HepG2 (cell line): Measurements from ENCODE around the gene ARPC1B. TPM values are rescaled to one million over a fixed set of nuclear protein-coding genes. Genes with fewer than 3 reads are reported as not detected.

Experiments used
- ATAC-seq: fragments of 200-7000 bp; cut with Tn5 transposase; 3 replicates; pipeline ENCODE4 v1.9.1; 2020; ENCODE audit warnings: mild to moderate bottlenecking, moderate library complexity
- BruUV-seq: library from RNA; stranded (reverse); fragments of 400-500 nt; replicated peaks from 2 replicates; lab custom pipeline; 2021; lab: Mats Ljungman, UMichigan
- CTCF ChIA-PET: fragments of 300-600 bp; formaldehyde crosslinking; extraction: SDS; loops from one replicate; lab custom pipeline; 2021; ENCODE audit warnings: low total read pairs, inconsistent platforms, low intra/inter-chr PET ratio; lab: Yijun Ruan, JAX
- POLR2A ChIA-PET: fragments of 350-600 bp; sonication (Branson Sonifier 250); formaldehyde crosslinking; loops from one replicate; lab custom pipeline; 2020; ENCODE audit warnings: antibody characterized with exemption, inconsistent platforms; lab: Yijun Ruan, JAX
- DNase-seq: peaks from one replicate; pipeline ENCODE4 v3.0.0-alpha.2; 2015; ENCODE audit warnings: low spot score
- FAIRE-seq: peaks from 3 replicates; lab custom pipeline; 2011; peaks lifted over from hg19 to GRCh38; lab: Jason Lieb, UNC
- H2AFZ ChIP-seq: one replicate; pipeline ENCODE4 v1.6.1; 2011; ENCODE audit warnings: low read length, inconsistent platforms
- H3K27ac ChIP-seq: fragments of 300-600 bp; 3 replicates; pipeline ENCODE4 v1.8.0; 2011; ENCODE audit warnings: mixed run types, mild to moderate bottlenecking, mixed read lengths, low read length, inconsistent platforms; ENCODE audit not compliant: insufficient read depth; ENCODE audit errors: extremely low read length
- H3K27me3 ChIP-seq, 2 experiments: fragments of 200-600 bp in 1 of 2; 2 replicates in 1 of 2; 3 replicates in 1 of 2; pipeline versions ENCODE4 v1.6.0 to v1.8.0; 2011; ENCODE audit warnings: low read length in 2 of 2, mild to moderate bottlenecking in 2 of 2, moderate library complexity in 2 of 2, inconsistent platforms in 1 of 2; ENCODE audit not compliant: insufficient read depth in 2 of 2, control insufficient read depth in 1 of 2
- H3K36me3 ChIP-seq, 2 experiments: fragments of 200-600 bp in 1 of 2; replicated peaks in 1 of 2; 2 replicates in 1 of 2; 3 replicates in 1 of 2; pipeline versions ENCODE4 v1.5.1 to v1.8.0; 2011; ENCODE audit warnings: low read length in 2 of 2, inconsistent platforms in 1 of 2; ENCODE audit not compliant: insufficient read depth in 2 of 2, control insufficient read depth in 1 of 2
- H3K4me1 ChIP-seq: 2 replicates; pipeline ENCODE4 v1.5.1; 2012; ENCODE audit warnings: low read length, inconsistent platforms; ENCODE audit not compliant: insufficient read depth
- H3K4me2 ChIP-seq: 2 replicates; pipeline ENCODE4 v1.6.0; 2011; ENCODE audit warnings: low read depth, low read length, inconsistent platforms
- H3K4me3 ChIP-seq, 3 experiments: fragments of 200-600 bp in 1 of 3; sonication (generic), shearing (Covaris generic) in 1 of 3; replicated peaks in 1 of 3; 2 replicates each; pipeline ENCODE4 v1.5.1; 2011 to 2016; ENCODE audit warnings: low read length in 3 of 3, inconsistent platforms in 2 of 3, low read depth in 2 of 3, mild to moderate bottlenecking in 2 of 3, control low read depth in 1 of 3, mixed read lengths in 1 of 3; ENCODE audit not compliant: insufficient read depth in 1 of 3
- H3K79me2 ChIP-seq: one replicate; pipeline ENCODE4 v1.6.1; 2011; ENCODE audit warnings: low read length, inconsistent platforms; ENCODE audit not compliant: insufficient read depth
- H3K9ac ChIP-seq: 2 replicates; pipeline ENCODE4 v1.6.0; 2011; ENCODE audit warnings: mild to moderate bottlenecking, low read depth, low read length, inconsistent platforms; ENCODE audit not compliant: insufficient read depth
- H3K9me3 ChIP-seq: 2 replicates; pipeline ENCODE4 v1.5.1; 2012; ENCODE audit warnings: mild to moderate bottlenecking, low read length
- H4K20me1 ChIP-seq: 2 replicates; pipeline ENCODE4 v1.6.0; 2011; ENCODE audit warnings: inconsistent platforms, mild to moderate bottlenecking, low read length, moderate library complexity; ENCODE audit not compliant: insufficient read depth
- FIP1L1 ChIP-seq: fragments of 200-400 bp; formaldehyde crosslinking; IDR thresholded peaks from 2 replicates; pipeline ENCODE4 v1.6.1; 2018; ENCODE audit warnings: low read depth, mild to moderate bottlenecking, low read length, moderate library complexity, borderline replicate concordance; ENCODE audit not compliant: insufficient read depth
- FOSL1 ChIP-seq: sonication (generic); formaldehyde crosslinking; IDR thresholded peaks from 2 replicates; pipeline ENCODE4 v1.9.0; 2021; ENCODE audit warnings: missing genetic modification reagents, borderline replicate concordance
- HDAC6 ChIP-seq: fragments of 200-600 bp; sonication (generic); IDR thresholded peaks from 2 replicates; pipeline ENCODE4 v1.7.0; 2017; ENCODE audit warnings: mild to moderate bottlenecking, antibody characterized with exemption, low read length, low read depth
- HMGA1 ChIP-seq: sonication (generic); formaldehyde crosslinking; conservative IDR thresholded peaks from 2 replicates; pipeline ENCODE4 v1.4.0; 2020; ENCODE audit warnings: missing genetic modification reagents
- MATR3 ChIP-seq: sonication (generic); formaldehyde crosslinking; IDR thresholded peaks from 2 replicates; pipeline ENCODE4 v1.4.0; 2020; ENCODE audit warnings: missing genetic modification reagents
- NFATC3 ChIP-seq: sonication (generic); formaldehyde crosslinking; IDR thresholded peaks from 2 replicates; pipeline ENCODE4 v1.5.1; 2020; ENCODE audit warnings: mild to moderate bottlenecking, missing genetic modification reagents
- REPIN1 ChIP-seq: sonication (generic); formaldehyde crosslinking; IDR thresholded peaks from 2 replicates; pipeline ENCODE4 v1.8.0; 2022; ENCODE audit warnings: missing genetic modification reagents, low read depth, mild to moderate bottlenecking, borderline replicate concordance
- RFX1 ChIP-seq: fragments of 450-650 bp; IDR thresholded peaks from 2 replicates; pipeline ENCODE4 v1.6.1; 2017
- RFXANK ChIP-seq: IDR thresholded peaks from 2 replicates; pipeline ENCODE4 v1.6.1; 2016
- TCF7 ChIP-seq: sonication (generic); IDR thresholded peaks from 2 replicates; pipeline ENCODE4 v1.6.1; 2016; ENCODE audit warnings: antibody characterized with exemption, low read depth
- ZNF510 ChIP-seq: sonication (generic); formaldehyde crosslinking; IDR thresholded peaks from 2 replicates; pipeline ENCODE4 v1.4.0; 2020; ENCODE audit warnings: low read depth, mild to moderate bottlenecking, missing genetic modification reagents
- ZNF720 ChIP-seq: sonication (generic); formaldehyde crosslinking; IDR thresholded peaks from 2 replicates; pipeline ENCODE4 v1.4.0; 2020; ENCODE audit warnings: missing genetic modification reagents
- ZNF766 ChIP-seq: sonication (generic); formaldehyde crosslinking; IDR thresholded peaks from 2 replicates; pipeline ENCODE4 v1.5.0; 2020; ENCODE audit warnings: missing genetic modification reagents, borderline replicate concordance
- WGBS: methylation state at CpG from one replicate; pipeline ENCODE4 v1.1.6; 2017; ENCODE audit warnings: low lambda C conversion rate; 5-methylcytosine and 5-hydroxymethylcytosine counted together
- in situ Hi-C: cut with HindIII; loops from 2 replicates; pipeline ENCODE4 v1.10.0; 2017; ENCODE audit warnings: low pct_unique_long_range_greater_than_20kb; ENCODE audit not compliant: extremely low pct_ligation_motif_present
- intact Hi-C: fragments of 100-400 bp; cut with micrococcal nuclease; formaldehyde crosslinking; loops from one replicate; pipeline ENCODE4 v1.10.0; 2022; ENCODE audit not compliant: unreplicated experiment
- polyA plus RNA-seq, 8 experiments: library from polyadenylated mRNA; depleted of rRNA in 3 of 8; stranded (reverse) in 7 of 8; unstranded in 1 of 8; fragments of >200 nt; fragmentation: Illumina TruSeq in 4 of 8; extraction: Trizol in 4 of 8; gene quantifications; 2 replicates each; pipeline versions ENCODE4 v1.2.1 to v1.2.3, GENCODE V29; 2011 to 2016; ENCODE audit warnings: low read depth in 4 of 8, missing spikeins in 1 of 8, mixed read lengths in 1 of 8; ENCODE audit not compliant: insufficient read depth in 1 of 8
- total RNA-seq, 5 experiments: library from RNA; depleted of rRNA; stranded (reverse); fragments of >200 nt; fragmentation: Illumina TruSeq; extraction: Trizol; gene quantifications; 2 replicates each; pipeline ENCODE4 v1.2.3, GENCODE V29; 2016; ENCODE audit warnings: low read depth in 1 of 5
- TF ChIP-seq, protein P1 (sequence below): sonication (generic); formaldehyde crosslinking; IDR thresholded peaks from 2 replicates; pipeline ENCODE4 v1.5.1; 2020; ENCODE audit warnings: mild to moderate bottlenecking, missing genetic modification reagents, moderate library complexity
- TF ChIP-seq, protein P2 (sequence below): sonication (generic); formaldehyde crosslinking; IDR thresholded peaks from 2 replicates; pipeline ENCODE4 v1.4.0; 2020; ENCODE audit warnings: missing genetic modification reagents
- TF ChIP-seq, protein P3 (sequence below): sonication (generic); formaldehyde crosslinking; IDR thresholded peaks from 2 replicates; pipeline ENCODE4 v1.8.1; 2022; ENCODE audit warnings: low read depth, mild to moderate bottlenecking, missing genetic modification reagents

ARPC1B gene
- total and polyA plus RNA-seq, 2 of the 13 experiments (the other 11 are each of a cell fraction or from before 2014, with no cell fraction given) = 72.9 to 89.1 TPM

DNA sequence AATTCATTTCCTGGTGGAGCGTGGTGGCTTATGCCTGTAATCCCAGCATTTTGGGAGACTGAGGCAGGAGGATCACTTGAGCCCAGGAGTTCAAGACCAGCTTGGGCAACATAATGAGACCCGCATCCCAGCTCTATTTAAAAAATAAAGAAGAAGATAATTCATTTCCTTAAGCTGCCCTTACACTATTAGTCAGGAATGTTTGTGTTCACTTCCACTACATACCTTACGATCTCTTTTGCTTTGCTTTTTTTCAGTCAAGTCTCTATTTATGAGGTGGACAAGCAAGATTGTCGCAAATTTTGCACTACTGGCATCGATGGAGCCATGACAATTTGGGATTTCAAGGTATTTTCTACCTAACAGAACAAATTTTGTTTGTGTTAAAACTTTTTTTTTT lies 11.2 kb upstream of the ARPC1B start:
- in situ Hi-C loops (no loop called here), intact Hi-C loops (no loop called here)
- Histone ChIP-seq H3K9me3 (no peaks in the 10 kb centered on the region), H2AFZ (no peak overlapping the region), H3K27me3 (no peaks in the 10 kb centered on the region), H3K9ac (no peak overlapping the region), H3K4me2 (no peak overlapping the region), H3K27ac (no peak overlapping the region), H3K4me1 (0 out of 2 replicates have a peak, but pooled peaks cover 8% of the 10 kb centered on the region), H3K4me3 (no peak overlapping the region), H3K36me3 (peaks cover 16 to 52% of the 10 kb centered on the region in 2 experiments), H4K20me1 (no peaks in the 10 kb centered on the region), H3K79me2 (no peaks in the 10 kb centered on the region)
- WGBS = 98% methylated on average over 5 of the region's 5 CpGs
- DNase-seq (no peak), ATAC-seq (no peak), FAIRE-seq (no peak)
- no TSS peak for BruUV-seq
- CTCF ChIA-PET = no interaction called here
- TF ChIP-seq FIP1L1 = no peak
- no peak for TF ChIP-seq MATR3 (CRISPR knock-in tag)
- TF ChIP-seq, protein P1, sequence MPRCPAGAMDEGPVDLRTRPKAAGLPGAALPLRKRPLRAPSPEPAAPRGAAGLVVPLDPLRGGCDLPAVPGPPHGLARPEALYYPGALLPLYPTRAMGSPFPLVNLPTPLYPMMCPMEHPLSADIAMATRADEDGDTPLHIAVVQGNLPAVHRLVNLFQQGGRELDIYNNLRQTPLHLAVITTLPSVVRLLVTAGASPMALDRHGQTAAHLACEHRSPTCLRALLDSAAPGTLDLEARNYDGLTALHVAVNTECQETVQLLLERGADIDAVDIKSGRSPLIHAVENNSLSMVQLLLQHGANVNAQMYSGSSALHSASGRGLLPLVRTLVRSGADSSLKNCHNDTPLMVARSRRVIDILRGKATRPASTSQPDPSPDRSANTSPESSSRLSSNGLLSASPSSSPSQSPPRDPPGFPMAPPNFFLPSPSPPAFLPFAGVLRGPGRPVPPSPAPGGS (CRISPR knock-in tag) = no peak
- no peak for TF ChIP-seq FOSL1 (CRISPR knock-in tag)
- TF ChIP-seq NFATC3 = no peak
- no peak for TF ChIP-seq HMGA1 (CRISPR knock-in tag)
- no peak for TF ChIP-seq ZNF510 (CRISPR knock-in tag)
- TF ChIP-seq RFXANK (CRISPR knock-in tag) = no peak
- TF ChIP-seq TCF7 = no peak
- no peak for TF ChIP-seq RFX1
- no peak for TF ChIP-seq ZNF720 (CRISPR knock-in tag)
- TF ChIP-seq, protein P2, sequence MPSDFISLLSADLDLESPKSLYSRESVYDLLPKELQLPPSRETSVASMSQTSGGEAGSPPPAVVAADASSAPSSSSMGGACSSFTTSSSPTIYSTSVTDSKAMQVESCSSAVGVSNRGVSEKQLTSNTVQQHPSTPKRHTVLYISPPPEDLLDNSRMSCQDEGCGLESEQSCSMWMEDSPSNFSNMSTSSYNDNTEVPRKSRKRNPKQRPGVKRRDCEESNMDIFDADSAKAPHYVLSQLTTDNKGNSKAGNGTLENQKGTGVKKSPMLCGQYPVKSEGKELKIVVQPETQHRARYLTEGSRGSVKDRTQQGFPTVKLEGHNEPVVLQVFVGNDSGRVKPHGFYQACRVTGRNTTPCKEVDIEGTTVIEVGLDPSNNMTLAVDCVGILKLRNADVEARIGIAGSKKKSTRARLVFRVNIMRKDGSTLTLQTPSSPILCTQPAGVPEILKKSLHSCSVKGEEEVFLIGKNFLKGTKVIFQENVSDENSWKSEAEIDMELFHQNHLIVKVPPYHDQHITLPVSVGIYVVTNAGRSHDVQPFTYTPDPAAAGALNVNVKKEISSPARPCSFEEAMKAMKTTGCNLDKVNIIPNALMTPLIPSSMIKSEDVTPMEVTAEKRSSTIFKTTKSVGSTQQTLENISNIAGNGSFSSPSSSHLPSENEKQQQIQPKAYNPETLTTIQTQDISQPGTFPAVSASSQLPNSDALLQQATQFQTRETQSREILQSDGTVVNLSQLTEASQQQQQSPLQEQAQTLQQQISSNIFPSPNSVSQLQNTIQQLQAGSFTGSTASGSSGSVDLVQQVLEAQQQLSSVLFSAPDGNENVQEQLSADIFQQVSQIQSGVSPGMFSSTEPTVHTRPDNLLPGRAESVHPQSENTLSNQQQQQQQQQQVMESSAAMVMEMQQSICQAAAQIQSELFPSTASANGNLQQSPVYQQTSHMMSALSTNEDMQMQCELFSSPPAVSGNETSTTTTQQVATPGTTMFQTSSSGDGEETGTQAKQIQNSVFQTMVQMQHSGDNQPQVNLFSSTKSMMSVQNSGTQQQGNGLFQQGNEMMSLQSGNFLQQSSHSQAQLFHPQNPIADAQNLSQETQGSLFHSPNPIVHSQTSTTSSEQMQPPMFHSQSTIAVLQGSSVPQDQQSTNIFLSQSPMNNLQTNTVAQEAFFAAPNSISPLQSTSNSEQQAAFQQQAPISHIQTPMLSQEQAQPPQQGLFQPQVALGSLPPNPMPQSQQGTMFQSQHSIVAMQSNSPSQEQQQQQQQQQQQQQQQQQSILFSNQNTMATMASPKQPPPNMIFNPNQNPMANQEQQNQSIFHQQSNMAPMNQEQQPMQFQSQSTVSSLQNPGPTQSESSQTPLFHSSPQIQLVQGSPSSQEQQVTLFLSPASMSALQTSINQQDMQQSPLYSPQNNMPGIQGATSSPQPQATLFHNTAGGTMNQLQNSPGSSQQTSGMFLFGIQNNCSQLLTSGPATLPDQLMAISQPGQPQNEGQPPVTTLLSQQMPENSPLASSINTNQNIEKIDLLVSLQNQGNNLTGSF (CRISPR knock-in tag) = no peak
- TF ChIP-seq ZNF766 (CRISPR knock-in tag) = no peak
- TF ChIP-seq REPIN1 = no peak
- no peak for TF ChIP-seq HDAC6
- TF ChIP-seq, protein P3, sequence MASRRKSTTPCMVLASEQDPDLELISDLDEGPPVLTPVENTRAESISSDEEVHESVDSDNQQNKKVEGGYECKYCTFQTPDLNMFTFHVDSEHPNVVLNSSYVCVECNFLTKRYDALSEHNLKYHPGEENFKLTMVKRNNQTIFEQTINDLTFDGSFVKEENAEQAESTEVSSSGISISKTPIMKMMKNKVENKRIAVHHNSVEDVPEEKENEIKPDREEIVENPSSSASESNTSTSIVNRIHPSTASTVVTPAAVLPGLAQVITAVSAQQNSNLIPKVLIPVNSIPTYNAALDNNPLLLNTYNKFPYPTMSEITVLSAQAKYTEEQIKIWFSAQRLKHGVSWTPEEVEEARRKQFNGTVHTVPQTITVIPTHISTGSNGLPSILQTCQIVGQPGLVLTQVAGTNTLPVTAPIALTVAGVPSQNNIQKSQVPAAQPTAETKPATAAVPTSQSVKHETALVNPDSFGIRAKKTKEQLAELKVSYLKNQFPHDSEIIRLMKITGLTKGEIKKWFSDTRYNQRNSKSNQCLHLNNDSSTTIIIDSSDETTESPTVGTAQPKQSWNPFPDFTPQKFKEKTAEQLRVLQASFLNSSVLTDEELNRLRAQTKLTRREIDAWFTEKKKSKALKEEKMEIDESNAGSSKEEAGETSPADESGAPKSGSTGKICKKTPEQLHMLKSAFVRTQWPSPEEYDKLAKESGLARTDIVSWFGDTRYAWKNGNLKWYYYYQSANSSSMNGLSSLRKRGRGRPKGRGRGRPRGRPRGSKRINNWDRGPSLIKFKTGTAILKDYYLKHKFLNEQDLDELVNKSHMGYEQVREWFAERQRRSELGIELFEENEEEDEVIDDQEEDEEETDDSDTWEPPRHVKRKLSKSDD = no peak
- POLR2A ChIA-PET = no interaction called here
